Activated CD4-positive, alpha-beta T cell treated with anti-CD3 and anti-CD28 coated beads, Interleukin-2, amount 10 ng/mL, durations not matched to agents 7 days and 5 days (primary cell): ENCODE measurements around the gene VSTM4. TPM values are rescaled to one million over a fixed set of nuclear protein-coding genes. Genes with fewer than 3 reads are reported as not detected.

Experiments
- CTCF ChIA-PET: fragments of 350-600 bp; sonication (Branson Sonifier 250); formaldehyde crosslinking; loops from one replicate; lab custom pipeline; 2021; ENCODE audit warnings: antibody characterized with exemption; lab: Charles Lee
- POLR2A ChIA-PET: fragments of 350-600 bp; sonication (Branson Sonifier 250); formaldehyde crosslinking; loops from one replicate; lab custom pipeline; 2021; ENCODE audit warnings: antibody characterized with exemption; lab: Charles Lee
- DNase-seq: peaks from one replicate; pipeline ENCODE4 v3.0.0-alpha.2; 2020
- H3K27ac Mint-ChIP-seq: one replicate; pipeline ENCODE4 v1.8.0; 2021; ENCODE audit warnings: mild to moderate bottlenecking, moderate library complexity, mixed read lengths
- H3K27me3 Mint-ChIP-seq: one replicate; pipeline ENCODE4 v1.8.0; 2021; ENCODE audit warnings: mixed read lengths
- H3K36me3 Mint-ChIP-seq: one replicate; pipeline ENCODE4 v1.8.0; 2021; ENCODE audit warnings: low read depth, mixed read lengths
- H3K4me1 Mint-ChIP-seq: one replicate; pipeline ENCODE4 v1.8.0; 2021; ENCODE audit warnings: mixed read lengths
- H3K4me3 Mint-ChIP-seq: one replicate; pipeline ENCODE4 v1.8.0; 2021; ENCODE audit warnings: mild to moderate bottlenecking, moderate library complexity, mixed read lengths
- H3K9me3 Mint-ChIP-seq: one replicate; pipeline ENCODE4 v1.8.0; 2021; ENCODE audit warnings: mixed read lengths
- microRNA-seq: library from miRNA; unstranded; fragments of <30 nt; microRNA quantifications from one replicate; pipeline ENCODE4 v1.2.0, GENCODE V29; 2021; ENCODE audit warnings: borderline microRNAs expressed, borderline replicate concordance
- total RNA-seq, 2 experiments: library from RNA; stranded (reverse); gene quantifications; one replicate each; pipeline ENCODE4 v1.2.3, GENCODE V29; 2021

The VSTM4 gene
- total RNA-seq, 2 experiments from 2014 or later, result 0.12 to 0.15 TPM

DNA sequence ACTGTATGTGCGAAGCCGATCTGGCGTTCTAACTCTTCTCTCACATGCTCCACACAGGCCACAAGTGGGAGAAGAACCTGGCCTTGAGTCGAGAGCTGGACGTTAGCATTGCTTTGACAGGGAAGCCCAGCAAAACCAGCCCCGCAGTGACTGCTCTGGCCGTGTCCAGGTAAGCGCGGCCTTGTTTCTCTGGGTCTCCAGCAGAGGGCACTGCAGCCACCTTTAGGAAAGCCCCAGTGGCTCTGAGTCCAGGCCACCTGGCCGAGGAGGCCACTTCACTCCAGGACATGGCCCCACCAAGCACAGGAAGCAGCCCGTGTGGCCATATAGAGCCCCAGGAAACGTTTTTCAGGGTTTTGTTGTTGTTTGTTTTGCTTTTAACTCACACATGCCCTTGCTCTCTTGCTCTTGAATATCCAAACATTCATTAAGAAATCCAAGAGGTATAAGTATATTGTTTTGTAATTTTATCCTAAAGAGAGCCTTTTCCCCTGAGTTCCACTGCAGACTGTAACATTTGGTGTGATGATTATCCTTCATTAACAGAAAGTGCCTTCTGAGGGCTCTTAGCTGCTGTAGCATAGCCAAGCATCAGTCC lies 133.9 kb downstream of the VSTM4 start:
- ChIA-PET POLR2A (no interaction called here), CTCF (interaction anchor here (0.7 to 1.1 kb wide), 2 partner anchors 325 to 531 kb away, joined by 3 read pairs; no protein-coding TSS in a partner anchor)
- peak; percentile 41 for DNase-seq
- H3K36me3 Mint-ChIP-seq, result no peaks in the 10 kb centered on the region
- H3K4me1 Mint-ChIP-seq, result no peaks in the 10 kb centered on the region
- H3K4me3 Mint-ChIP-seq, result no peak overlapping the region
- no peak overlapping the region for H3K27ac Mint-ChIP-seq
- no peaks in the 10 kb centered on the region for H3K27me3 Mint-ChIP-seq
- no peaks in the 10 kb centered on the region for H3K9me3 Mint-ChIP-seq

DNA sequence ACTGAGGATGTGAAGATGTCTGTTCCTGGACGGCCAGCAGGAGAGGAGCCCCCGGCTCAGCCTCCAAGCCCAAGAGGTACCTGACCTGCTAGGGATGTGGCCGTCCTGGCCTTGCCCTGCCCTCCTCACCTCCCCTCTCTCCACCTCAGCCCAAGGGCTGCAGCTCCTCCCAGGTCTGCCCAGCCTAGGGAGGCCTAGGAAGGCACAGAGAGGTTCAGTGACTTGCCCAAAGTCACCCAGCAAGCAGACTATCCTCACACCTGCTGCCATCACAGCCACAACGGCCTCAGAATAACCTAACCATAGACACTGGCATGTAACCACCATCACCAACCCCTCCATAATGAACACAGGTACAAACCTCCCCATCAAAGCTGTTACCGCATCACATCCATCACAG lies 137.0 kb downstream of the VSTM4 start:
- no peaks in the 10 kb centered on the region for H3K9me3 Mint-ChIP-seq
- DNase-seq, result no peak
- no peak overlapping the region for H3K27ac Mint-ChIP-seq
- H3K4me1 Mint-ChIP-seq, result no peaks in the 10 kb centered on the region
- no peak overlapping the region for H3K4me3 Mint-ChIP-seq
- H3K36me3 Mint-ChIP-seq, result no peaks in the 10 kb centered on the region
- CTCF ChIA-PET, result no interaction called here
- no peaks in the 10 kb centered on the region for H3K27me3 Mint-ChIP-seq
- POLR2A ChIA-PET, result no interaction called here

DNA sequence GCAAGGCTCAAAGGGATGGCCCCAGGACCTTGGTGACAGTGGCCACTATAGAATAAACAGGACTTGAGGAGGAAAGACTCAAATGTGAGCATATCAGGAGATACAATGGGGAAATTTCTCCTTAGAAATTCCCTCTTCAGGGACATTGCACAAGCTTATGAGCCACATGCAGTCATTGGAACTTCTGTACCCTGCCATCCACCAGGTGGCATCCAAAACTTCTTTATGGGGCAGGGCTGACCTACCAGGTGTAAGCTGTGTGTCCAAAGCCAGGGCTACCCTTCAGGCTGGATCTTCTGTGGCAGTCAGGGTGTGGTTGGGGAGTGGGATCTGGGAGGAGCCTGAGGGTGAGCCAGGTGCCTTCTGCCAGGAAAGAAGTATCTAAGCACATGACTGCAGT lies 139.1 kb downstream of the VSTM4 start:
- no peaks in the 10 kb centered on the region for H3K4me1 Mint-ChIP-seq
- no peak for DNase-seq
- H3K27me3 Mint-ChIP-seq, result peaks cover 3% of the 10 kb centered on the region
- no peak overlapping the region for H3K4me3 Mint-ChIP-seq
- no peaks in the 10 kb centered on the region for H3K36me3 Mint-ChIP-seq
- no peak overlapping the region for H3K27ac Mint-ChIP-seq
- ChIA-PET CTCF (interaction anchor here (1.1 to 1.4 kb wide), 2 partner anchors 188 to 432 kb away, joined by 3 to 4 read pairs; no protein-coding TSS in a partner anchor), POLR2A (no interaction called here)
- no peaks in the 10 kb centered on the region for H3K9me3 Mint-ChIP-seq

DNA sequence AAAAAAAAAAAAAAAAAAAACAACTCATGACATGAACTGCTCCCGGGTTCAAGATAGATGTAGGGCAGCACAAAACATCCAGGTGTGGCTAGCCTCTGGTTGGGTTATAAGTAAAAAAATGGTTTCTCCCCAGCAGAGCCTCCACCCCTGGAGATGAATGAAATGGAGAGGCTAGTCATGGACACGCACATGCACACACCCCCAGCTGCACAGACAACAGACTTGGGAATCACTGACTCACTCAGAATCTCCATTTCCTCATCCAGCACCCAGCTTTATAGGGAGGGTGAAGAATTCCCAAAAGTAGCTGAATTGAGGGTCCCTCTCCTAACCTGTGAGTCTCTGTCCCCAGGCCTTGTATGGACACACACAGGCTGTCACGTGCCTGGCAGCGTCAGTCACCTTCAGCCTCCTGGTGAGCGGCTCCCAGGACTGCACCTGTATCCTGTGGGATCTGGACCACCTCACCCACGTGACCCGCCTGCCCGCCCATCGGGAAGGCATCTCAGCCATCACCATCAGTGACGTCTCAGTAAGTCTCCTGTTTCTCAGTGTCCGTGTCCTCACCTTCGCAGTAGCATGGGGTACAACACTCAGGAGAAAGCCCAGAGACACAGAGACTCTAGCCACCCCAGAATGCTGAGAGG lies 140.7 kb downstream of the VSTM4 start:
- no peak overlapping the region for H3K4me3 Mint-ChIP-seq
- H3K27me3 Mint-ChIP-seq, result peaks cover 3% of the 10 kb centered on the region
- no peaks in the 10 kb centered on the region for H3K9me3 Mint-ChIP-seq
- no peak overlapping the region for H3K27ac Mint-ChIP-seq
- ChIA-PET POLR2A (no interaction called here), CTCF (interaction anchor here (0.9 kb wide), 1 partner anchor 91 kb away, joined by 3 read pairs; no protein-coding TSS in a partner anchor)
- peaks cover 6% of the 10 kb centered on the region for H3K4me1 Mint-ChIP-seq
- no peaks in the 10 kb centered on the region for H3K36me3 Mint-ChIP-seq
- no peak for DNase-seq

DNA sequence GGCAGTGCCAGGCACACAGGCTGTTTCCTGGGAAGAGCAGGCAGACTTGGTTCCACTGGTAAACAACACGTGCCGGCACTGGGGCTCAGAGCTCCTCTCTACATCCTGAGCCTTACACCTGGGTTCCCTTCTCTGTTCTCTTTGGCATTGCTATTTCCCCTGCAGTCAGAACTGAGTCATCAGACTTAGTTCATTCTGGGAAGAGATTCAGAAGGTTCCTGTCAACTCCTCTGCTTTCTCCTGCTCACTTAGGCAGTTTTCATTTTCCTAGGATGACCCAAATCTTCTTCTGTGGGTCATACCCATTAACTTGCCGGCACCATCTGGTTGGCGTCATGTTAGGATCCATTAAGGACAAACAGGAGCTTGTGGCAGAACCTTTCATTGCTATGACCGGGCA lies 142.3 kb downstream of the VSTM4 start:
- Mint-ChIP-seq H3K36me3 (no peaks in the 10 kb centered on the region), H3K4me1 (peaks cover 6% of the 10 kb centered on the region), H3K4me3 (no peak overlapping the region), H3K27me3 (peaks cover 3% of the 10 kb centered on the region), H3K9me3 (no peaks in the 10 kb centered on the region), H3K27ac (no peak overlapping the region)
- CTCF ChIA-PET, result no interaction called here
- POLR2A ChIA-PET, result no interaction called here
- DNase-seq, result no peak

DNA sequence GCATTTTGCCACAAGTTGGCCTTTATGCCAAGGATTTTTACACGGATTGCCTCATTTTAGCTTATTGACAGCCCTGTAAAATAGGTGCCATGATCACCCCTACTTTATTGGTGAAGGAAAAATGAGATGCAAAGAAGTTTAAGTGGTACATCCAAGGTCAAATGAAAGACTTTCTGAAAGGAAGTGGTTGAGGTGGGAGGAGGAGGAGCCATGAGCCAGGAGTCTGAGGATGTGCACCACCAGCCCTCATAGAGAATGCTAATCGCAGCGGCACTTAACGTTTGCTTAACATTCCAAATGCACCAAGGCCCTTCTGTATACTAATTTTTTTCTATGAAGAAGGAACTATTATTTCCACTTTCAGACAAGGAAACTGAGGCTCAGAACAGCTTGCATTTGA lies 144.7 kb downstream of the VSTM4 start:
- ChIA-PET POLR2A (no interaction called here), CTCF (no interaction called here)

DNA sequence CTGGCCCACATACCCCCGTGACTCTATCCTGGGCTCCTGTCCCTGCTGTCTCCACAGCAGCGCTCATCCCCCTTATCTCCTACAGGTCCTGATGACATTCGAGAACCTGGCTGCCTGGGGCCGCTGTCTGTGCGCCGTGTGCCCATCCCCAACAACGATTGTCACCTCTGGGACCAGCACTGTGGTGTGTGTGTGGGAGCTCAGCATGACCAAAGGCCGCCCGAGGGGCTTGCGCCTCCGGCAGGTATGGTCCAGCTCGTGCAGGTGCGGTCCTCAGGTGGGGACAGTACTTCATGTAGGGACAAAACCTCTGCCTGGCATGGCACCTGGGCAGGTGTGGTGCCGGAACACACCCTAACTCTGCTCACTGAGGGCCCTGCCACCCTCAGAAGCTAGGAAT lies 145.3 kb downstream of the VSTM4 start:
- no peak overlapping the region for H3K4me3 Mint-ChIP-seq
- no peak overlapping the region for H3K27ac Mint-ChIP-seq
- ChIA-PET POLR2A (no interaction called here), CTCF (no interaction called here)
- H3K9me3 Mint-ChIP-seq, result no peaks in the 10 kb centered on the region
- H3K36me3 Mint-ChIP-seq, result no peaks in the 10 kb centered on the region
- peaks cover 6% of the 10 kb centered on the region for H3K4me1 Mint-ChIP-seq
- no peak for DNase-seq
- H3K27me3 Mint-ChIP-seq, result peaks cover 3% of the 10 kb centered on the region

More for the DNA sequence above, 144.7 kb downstream of the VSTM4 start:
- DNase-seq, result peak; percentile 8
- no peak overlapping the region for H3K27ac Mint-ChIP-seq
- no peaks in the 10 kb centered on the region for H3K36me3 Mint-ChIP-seq
- H3K27me3 Mint-ChIP-seq, result peaks cover 3% of the 10 kb centered on the region
- H3K9me3 Mint-ChIP-seq, result no peaks in the 10 kb centered on the region
- H3K4me3 Mint-ChIP-seq, result no peak overlapping the region
- peaks cover 6% of the 10 kb centered on the region for H3K4me1 Mint-ChIP-seq

DNA sequence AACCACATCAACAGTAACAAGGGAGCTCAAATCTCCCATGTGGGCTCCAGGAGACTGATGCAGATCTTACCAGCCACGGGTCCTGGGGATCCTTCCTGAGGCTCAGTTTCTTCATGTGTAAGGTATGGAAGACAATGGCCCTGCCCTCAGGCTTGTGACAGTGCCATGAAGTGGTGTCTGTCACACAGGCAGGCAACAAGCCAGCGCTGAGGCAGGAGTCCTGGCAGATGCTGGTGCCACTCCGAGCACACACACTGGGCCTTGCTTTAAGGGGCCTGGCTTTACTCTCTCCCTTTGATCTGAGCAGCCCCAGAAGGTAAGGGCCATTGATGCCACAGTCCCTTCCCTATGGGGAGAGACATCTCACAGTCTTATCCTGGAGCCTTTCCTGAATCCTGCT lies 147.3 kb downstream of the VSTM4 start:
- H3K27ac Mint-ChIP-seq, result no peak overlapping the region
- CTCF ChIA-PET, result no interaction called here
- POLR2A ChIA-PET, result no interaction called here

DNA sequence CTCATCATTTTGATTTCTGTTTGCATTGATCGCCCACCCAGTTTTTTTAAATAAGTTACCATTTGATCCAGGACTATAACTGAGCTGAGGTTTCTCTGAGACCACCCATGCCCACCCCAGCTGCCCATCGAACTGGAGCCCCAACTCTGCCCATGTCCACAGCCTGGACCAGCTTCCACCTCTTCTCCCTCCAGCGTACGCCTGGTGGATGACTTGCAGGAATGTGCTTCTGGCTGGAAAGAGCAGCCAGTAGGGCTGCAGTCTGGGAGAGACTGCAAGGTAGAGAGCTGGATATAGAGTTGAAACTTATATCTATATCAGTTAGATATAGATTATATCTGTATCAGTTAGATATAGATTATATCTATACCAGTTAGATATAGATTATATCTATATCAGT lies 149.9 kb downstream of the VSTM4 start:
- Mint-ChIP-seq H3K9me3 (no peaks in the 10 kb centered on the region), H3K36me3 (no peaks in the 10 kb centered on the region), H3K4me1 (no peaks in the 10 kb centered on the region), H3K4me3 (no peak overlapping the region), H3K27me3 (peaks cover 4% of the 10 kb centered on the region), H3K27ac (no peak overlapping the region)
- ChIA-PET POLR2A (no interaction called here), CTCF (no interaction called here)
- no peak for DNase-seq

More for the DNA sequence above, 147.3 kb downstream of the VSTM4 start:
- Mint-ChIP-seq H3K4me3 (no peak overlapping the region), H3K27me3 (peaks cover 3% of the 10 kb centered on the region), H3K9me3 (no peaks in the 10 kb centered on the region), H3K36me3 (no peaks in the 10 kb centered on the region), H3K4me1 (peaks cover 6% of the 10 kb centered on the region)
- DNase-seq, result no peak

Small RNA genes within 50 kb of the gene (microRNA-seq; reads per million reads assigned to microRNA genes)
- gene MIR4294, result not detected

Other genes with a start within 250 kb of the VSTM4 start
- gene LRRC18, start 175.7 kb downstream of the VSTM4 start, total RNA-seq, result not detected
- not detected for gene FAM170B, start 18.5 kb upstream of the VSTM4 start, total RNA-seq
- 10 to 100 TPM; 12.5 to 14.0 TPM for gene TMEM273, start 72.9 kb upstream of the VSTM4 start, total RNA-seq
- not detected for gene C10orf71, start 183.6 kb upstream of the VSTM4 start, total RNA-seq